Activated T-helper 1 cell treated with anti-CD3 and anti-CD28 coated beads, Interleukin-12 subunit alpha, Interleukin-12 subunit beta, Interleukin-2, Interleukin-4 antibody, amounts not matched to agents 30 ng/mL and 10 ng/mL and 1 ng/mL, durations not matched to agents 14 hours and 24 hours and 36 hours (primary cell): ENCODE data around the gene LGI4. TPM values are rescaled to one million over a fixed set of nuclear protein-coding genes. Genes with fewer than 3 reads are reported as not detected.

ENCODE experiments used
- DNase-seq: peaks from one replicate; pipeline ENCODE4 v3.0.0; 2021; ENCODE audit warnings: low spot score
- H3K27ac Mint-ChIP-seq: one replicate; pipeline ENCODE4 v1.8.0; 2021; ENCODE audit warnings: mild to moderate bottlenecking, mixed read lengths
- H3K27me3 Mint-ChIP-seq: one replicate; pipeline ENCODE4 v1.8.0; 2022; ENCODE audit warnings: mild to moderate bottlenecking, moderate library complexity, mixed read lengths; ENCODE audit not compliant: insufficient read depth
- H3K36me3 Mint-ChIP-seq: one replicate; pipeline ENCODE4 v1.8.0; 2021; ENCODE audit warnings: low read depth, mixed read lengths
- H3K4me1 Mint-ChIP-seq: one replicate; pipeline ENCODE4 v1.8.0; 2021; ENCODE audit warnings: low read depth, mixed read lengths
- H3K4me3 Mint-ChIP-seq: one replicate; pipeline ENCODE4 v1.8.0; 2021; ENCODE audit warnings: mild to moderate bottlenecking, moderate library complexity, mixed read lengths
- H3K9me3 Mint-ChIP-seq: one replicate; pipeline ENCODE4 v1.8.0; 2021; ENCODE audit warnings: mixed read lengths
- intact Hi-C: fragments of 100-400 bp; cut with micrococcal nuclease; formaldehyde crosslinking; loops from one replicate; pipeline ENCODE4 v1.15.1; 2024
- total RNA-seq: library from RNA; stranded (reverse); gene quantifications from 2 replicates; pipeline ENCODE4 v1.2.3, GENCODE V29; 2022

The LGI4 gene
- total RNA-seq, 1 donor from 2014 or later = not detected

DNA sequence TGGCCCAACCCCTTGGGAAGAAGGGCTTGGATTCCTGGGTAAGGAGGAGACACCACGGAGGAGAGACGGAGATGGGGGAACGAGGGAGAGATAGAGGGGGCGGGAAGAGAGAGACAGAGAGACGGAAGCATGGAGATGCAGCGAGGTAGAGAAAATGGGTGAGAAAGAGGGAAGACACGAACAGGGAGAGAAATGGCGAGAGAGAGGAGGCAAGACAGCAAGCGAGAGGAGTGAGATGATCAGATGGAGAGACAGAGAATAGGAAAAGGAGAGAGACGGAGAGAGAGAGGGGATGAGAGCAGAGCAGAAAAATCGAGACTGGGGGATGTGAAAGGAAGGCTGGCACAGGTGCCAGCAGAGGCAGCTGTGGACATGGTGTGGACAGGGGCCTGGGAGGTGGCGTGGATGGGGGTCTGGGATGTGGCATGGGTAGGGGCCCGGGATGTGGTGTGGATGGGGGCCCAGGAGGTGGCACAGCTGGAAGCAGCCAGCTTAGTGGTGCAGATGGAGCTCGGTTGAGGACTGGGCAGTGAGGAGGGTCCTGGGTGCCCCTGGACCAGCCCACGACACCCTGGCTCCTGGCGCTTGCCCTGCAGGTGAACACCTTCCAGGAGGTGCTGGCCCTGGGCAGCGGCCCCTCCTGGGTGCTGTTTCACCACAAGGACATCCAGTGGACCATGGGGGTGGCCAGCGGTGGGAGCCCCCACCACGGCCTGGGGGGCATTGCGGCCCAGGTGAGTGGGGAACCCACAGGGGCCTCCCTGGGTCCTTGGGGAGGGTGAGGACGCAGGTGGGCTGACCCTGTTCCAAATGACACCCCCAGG is 59.4 kb downstream of the LGI4 start:
- intact Hi-C loops = no loop called here
- Mint-ChIP-seq H3K9me3 (peaks cover 3% of the 10 kb centered on the region), H3K27ac (peak overlapping the region; percentile 52), H3K27me3 (no peaks in the 10 kb centered on the region), H3K36me3 (no peaks in the 10 kb centered on the region), H3K4me3 (no peak overlapping the region), H3K4me1 (no peaks in the 10 kb centered on the region)
- DNase-seq = no peak

Other genes with a start within 250 kb of the LGI4 start
- 3.4 and 4.5 TPM in 2 replicates for gene ZNF30, start 208.2 kb downstream of the LGI4 start, total RNA-seq
- 6.5 and 6.8 TPM in 2 replicates for gene ZNF792, start 170.8 kb downstream of the LGI4 start, total RNA-seq
- gene GRAMD1A, start 134.7 kb downstream of the LGI4 start, total RNA-seq = 176 and 189 TPM in 2 replicates
- gene SCN1B, start 104.6 kb downstream of the LGI4 start, total RNA-seq = 1.1 and 1.2 TPM in 2 replicates
- not detected in 2 replicates for gene HPN, start 93.3 kb downstream of the LGI4 start, total RNA-seq
- not detected in 2 replicates for gene FXYD3, start 19.2 kb downstream of the LGI4 start, total RNA-seq
- gene FXYD1, start 3.8 kb upstream of the LGI4 start, total RNA-seq = not detected in 2 replicates
- gene FXYD7, start 8.2 kb upstream of the LGI4 start, total RNA-seq = 0.39 TPM in 1 of 2 replicates, not detected in the other
- gene FXYD5, start 19.7 kb upstream of the LGI4 start, total RNA-seq = 299 and 309 TPM in 2 replicates
- gene FAM187B, start 93.7 kb upstream of the LGI4 start, total RNA-seq = not detected in 2 replicates
- 2.7 and 4.0 TPM in 2 replicates for gene LSR, start 113.9 kb upstream of the LGI4 start, total RNA-seq
- 156 and 164 TPM in 2 replicates for gene USF2, start 133.9 kb upstream of the LGI4 start, total RNA-seq
- 0.57 and 0.96 TPM in 2 replicates for gene HAMP, start 147.5 kb upstream of the LGI4 start, total RNA-seq
- not detected in 2 replicates for gene MAG, start 157.1 kb upstream of the LGI4 start, total RNA-seq
- 4.7 and 5.1 TPM in 2 replicates for gene CD22, start 194.1 kb upstream of the LGI4 start, total RNA-seq
- 0.12 and 0.18 TPM in 2 replicates for gene FFAR1, start 212.8 kb upstream of the LGI4 start, total RNA-seq
- gene FFAR3, start 223.4 kb upstream of the LGI4 start, total RNA-seq = 0.20 and 0.36 TPM in 2 replicates
- gene GPR42, start 236.0 kb upstream of the LGI4 start, total RNA-seq = 0.20 TPM in 1 of 2 replicates, not detected in the other